Measurements from ENCODE around the gene DCTN3. TPM values are rescaled to one million over a fixed set of nuclear protein-coding genes. Genes with fewer than 3 reads are reported as not detected.

Gene DCTN3
- total and polyA plus RNA-seq, 9 of the 15 experiments (the other 6 are each of a cell fraction or from before 2014, with no cell fraction given), result 11.0 to 51.0 (median 41.9) TPM

DNA sequence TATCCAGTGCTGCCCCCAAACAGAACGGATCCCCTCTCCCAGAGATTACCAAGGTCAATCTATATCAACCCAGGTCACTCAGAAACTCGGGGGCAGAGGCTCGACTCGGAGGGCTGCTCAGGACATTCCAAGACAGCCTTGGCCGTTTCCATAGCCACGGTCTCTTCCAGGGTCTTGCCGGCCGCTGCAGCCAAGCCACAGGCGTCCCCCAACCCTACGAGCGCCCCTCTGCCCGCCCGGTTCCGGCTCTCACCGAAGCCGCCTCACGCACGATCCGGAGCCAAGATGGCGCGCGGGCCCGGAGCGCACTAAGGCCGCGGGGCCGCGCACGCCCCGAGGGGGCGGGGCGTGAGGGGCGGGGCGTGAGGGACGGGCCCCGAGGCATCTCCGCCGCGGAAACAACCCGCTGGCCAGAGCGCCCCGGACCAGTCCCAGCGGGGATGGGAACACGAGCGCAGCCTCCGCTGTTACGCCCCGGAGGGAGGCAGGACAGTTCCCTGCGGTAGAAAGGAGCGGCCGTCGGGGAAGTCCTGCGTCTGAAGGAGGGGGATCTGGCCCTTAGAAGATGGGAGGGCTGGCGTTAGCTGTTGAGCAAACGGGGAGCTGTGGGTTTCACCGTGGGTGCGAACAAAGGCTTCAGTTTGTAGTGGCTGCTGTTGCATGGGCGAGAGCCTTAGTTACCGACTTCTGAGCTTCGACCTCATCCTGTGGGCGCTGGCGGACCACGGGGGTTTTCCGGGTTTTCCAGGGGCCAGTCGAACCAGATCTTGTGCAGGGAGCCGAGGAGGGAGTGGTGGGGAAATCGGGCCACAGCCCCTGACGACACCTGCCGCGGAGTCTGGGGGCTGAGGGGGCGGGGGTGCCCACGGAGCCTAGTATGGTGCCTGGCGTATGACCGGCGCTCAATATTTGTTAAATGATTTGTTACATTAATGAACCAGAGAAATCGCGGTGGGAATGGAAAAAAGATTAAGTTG, 8.2 kb downstream of the DCTN3 start, which contains the start of gene RPP25L (continued):
- TF ChIP-seq, protein P1, sequence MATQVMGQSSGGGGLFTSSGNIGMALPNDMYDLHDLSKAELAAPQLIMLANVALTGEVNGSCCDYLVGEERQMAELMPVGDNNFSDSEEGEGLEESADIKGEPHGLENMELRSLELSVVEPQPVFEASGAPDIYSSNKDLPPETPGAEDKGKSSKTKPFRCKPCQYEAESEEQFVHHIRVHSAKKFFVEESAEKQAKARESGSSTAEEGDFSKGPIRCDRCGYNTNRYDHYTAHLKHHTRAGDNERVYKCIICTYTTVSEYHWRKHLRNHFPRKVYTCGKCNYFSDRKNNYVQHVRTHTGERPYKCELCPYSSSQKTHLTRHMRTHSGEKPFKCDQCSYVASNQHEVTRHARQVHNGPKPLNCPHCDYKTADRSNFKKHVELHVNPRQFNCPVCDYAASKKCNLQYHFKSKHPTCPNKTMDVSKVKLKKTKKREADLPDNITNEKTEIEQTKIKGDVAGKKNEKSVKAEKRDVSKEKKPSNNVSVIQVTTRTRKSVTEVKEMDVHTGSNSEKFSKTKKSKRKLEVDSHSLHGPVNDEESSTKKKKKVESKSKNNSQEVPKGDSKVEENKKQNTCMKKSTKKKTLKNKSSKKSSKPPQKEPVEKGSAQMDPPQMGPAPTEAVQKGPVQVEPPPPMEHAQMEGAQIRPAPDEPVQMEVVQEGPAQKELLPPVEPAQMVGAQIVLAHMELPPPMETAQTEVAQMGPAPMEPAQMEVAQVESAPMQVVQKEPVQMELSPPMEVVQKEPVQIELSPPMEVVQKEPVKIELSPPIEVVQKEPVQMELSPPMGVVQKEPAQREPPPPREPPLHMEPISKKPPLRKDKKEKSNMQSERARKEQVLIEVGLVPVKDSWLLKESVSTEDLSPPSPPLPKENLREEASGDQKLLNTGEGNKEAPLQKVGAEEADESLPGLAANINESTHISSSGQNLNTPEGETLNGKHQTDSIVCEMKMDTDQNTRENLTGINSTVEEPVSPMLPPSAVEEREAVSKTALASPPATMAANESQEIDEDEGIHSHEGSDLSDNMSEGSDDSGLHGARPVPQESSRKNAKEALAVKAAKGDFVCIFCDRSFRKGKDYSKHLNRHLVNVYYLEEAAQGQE (IDR thresholded peaks at IDR 0.05; ENCODE audit: borderline replicate concordance), result peak; percentile 60
- TF ChIP-seq, protein P1 (CRISPR knock-in tag; IDR thresholded peaks at IDR 0.05; ENCODE audit: low read depth), result no peak
- TF ChIP-seq, protein P2, sequence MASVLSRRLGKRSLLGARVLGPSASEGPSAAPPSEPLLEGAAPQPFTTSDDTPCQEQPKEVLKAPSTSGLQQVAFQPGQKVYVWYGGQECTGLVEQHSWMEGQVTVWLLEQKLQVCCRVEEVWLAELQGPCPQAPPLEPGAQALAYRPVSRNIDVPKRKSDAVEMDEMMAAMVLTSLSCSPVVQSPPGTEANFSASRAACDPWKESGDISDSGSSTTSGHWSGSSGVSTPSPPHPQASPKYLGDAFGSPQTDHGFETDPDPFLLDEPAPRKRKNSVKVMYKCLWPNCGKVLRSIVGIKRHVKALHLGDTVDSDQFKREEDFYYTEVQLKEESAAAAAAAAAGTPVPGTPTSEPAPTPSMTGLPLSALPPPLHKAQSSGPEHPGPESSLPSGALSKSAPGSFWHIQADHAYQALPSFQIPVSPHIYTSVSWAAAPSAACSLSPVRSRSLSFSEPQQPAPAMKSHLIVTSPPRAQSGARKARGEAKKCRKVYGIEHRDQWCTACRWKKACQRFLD (CRISPR knock-in tag; IDR thresholded peaks at IDR 0.05), result no peak
- TF ChIP-seq RBM25 (IDR thresholded peaks at IDR 0.05; ENCODE audit: low read depth, low read length, severe bottlenecking), result no peak
- peak; percentile 87 for TF ChIP-seq POLR2A (conservative IDR thresholded peaks at IDR 0.05)
- TF ChIP-seq, protein P3, sequence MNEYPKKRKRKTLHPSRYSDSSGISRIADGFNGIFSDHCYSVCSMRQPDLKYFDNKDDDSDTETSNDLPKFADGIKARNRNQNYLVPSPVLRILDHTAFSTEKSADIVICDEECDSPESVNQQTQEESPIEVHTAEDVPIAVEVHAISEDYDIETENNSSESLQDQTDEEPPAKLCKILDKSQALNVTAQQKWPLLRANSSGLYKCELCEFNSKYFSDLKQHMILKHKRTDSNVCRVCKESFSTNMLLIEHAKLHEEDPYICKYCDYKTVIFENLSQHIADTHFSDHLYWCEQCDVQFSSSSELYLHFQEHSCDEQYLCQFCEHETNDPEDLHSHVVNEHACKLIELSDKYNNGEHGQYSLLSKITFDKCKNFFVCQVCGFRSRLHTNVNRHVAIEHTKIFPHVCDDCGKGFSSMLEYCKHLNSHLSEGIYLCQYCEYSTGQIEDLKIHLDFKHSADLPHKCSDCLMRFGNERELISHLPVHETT (CRISPR knock-in tag; conservative IDR thresholded peaks at IDR 0.05 in 1 of 2, IDR thresholded peaks at IDR 0.05 in 1 of 2), result 0 out of 4 replicates have a peak, but pooled peaks of 1 of the 2 experiments have one; percentile 30
- no peak for TF ChIP-seq U2AF1 (optimal IDR thresholded peaks at IDR 0.05; ENCODE audit: low read depth, low read length)
- TF ChIP-seq, protein P4, sequence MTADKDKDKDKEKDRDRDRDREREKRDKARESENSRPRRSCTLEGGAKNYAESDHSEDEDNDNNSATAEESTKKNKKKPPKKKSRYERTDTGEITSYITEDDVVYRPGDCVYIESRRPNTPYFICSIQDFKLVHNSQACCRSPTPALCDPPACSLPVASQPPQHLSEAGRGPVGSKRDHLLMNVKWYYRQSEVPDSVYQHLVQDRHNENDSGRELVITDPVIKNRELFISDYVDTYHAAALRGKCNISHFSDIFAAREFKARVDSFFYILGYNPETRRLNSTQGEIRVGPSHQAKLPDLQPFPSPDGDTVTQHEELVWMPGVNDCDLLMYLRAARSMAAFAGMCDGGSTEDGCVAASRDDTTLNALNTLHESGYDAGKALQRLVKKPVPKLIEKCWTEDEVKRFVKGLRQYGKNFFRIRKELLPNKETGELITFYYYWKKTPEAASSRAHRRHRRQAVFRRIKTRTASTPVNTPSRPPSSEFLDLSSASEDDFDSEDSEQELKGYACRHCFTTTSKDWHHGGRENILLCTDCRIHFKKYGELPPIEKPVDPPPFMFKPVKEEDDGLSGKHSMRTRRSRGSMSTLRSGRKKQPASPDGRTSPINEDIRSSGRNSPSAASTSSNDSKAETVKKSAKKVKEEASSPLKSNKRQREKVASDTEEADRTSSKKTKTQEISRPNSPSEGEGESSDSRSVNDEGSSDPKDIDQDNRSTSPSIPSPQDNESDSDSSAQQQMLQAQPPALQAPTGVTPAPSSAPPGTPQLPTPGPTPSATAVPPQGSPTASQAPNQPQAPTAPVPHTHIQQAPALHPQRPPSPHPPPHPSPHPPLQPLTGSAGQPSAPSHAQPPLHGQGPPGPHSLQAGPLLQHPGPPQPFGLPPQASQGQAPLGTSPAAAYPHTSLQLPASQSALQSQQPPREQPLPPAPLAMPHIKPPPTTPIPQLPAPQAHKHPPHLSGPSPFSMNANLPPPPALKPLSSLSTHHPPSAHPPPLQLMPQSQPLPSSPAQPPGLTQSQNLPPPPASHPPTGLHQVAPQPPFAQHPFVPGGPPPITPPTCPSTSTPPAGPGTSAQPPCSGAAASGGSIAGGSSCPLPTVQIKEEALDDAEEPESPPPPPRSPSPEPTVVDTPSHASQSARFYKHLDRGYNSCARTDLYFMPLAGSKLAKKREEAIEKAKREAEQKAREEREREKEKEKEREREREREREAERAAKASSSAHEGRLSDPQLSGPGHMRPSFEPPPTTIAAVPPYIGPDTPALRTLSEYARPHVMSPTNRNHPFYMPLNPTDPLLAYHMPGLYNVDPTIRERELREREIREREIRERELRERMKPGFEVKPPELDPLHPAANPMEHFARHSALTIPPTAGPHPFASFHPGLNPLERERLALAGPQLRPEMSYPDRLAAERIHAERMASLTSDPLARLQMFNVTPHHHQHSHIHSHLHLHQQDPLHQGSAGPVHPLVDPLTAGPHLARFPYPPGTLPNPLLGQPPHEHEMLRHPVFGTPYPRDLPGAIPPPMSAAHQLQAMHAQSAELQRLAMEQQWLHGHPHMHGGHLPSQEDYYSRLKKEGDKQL (CRISPR knock-in tag; IDR thresholded peaks at IDR 0.05; ENCODE audit: borderline replicate concordance), result no peak

Data from K562 (cell line).